ENCODE data around the gene MYO1E. TPM values are rescaled to one million over a fixed set of nuclear protein-coding genes. Genes with fewer than 3 reads are reported as not detected.
"Not testable (repeated sequence)": the region's sequence is repeated elsewhere in the genome, so short reads cannot be mapped to it uniquely, and the experiment has no call there.

The MYO1E gene
- 100 to 1,000 TPM in 3 of 4 donors, 10 to 100 TPM in 1; 70.3 to 212 (median 156) TPM for polyA plus RNA-seq (ENCODE audit: insufficient read length in 4 of 4)

DNA sequence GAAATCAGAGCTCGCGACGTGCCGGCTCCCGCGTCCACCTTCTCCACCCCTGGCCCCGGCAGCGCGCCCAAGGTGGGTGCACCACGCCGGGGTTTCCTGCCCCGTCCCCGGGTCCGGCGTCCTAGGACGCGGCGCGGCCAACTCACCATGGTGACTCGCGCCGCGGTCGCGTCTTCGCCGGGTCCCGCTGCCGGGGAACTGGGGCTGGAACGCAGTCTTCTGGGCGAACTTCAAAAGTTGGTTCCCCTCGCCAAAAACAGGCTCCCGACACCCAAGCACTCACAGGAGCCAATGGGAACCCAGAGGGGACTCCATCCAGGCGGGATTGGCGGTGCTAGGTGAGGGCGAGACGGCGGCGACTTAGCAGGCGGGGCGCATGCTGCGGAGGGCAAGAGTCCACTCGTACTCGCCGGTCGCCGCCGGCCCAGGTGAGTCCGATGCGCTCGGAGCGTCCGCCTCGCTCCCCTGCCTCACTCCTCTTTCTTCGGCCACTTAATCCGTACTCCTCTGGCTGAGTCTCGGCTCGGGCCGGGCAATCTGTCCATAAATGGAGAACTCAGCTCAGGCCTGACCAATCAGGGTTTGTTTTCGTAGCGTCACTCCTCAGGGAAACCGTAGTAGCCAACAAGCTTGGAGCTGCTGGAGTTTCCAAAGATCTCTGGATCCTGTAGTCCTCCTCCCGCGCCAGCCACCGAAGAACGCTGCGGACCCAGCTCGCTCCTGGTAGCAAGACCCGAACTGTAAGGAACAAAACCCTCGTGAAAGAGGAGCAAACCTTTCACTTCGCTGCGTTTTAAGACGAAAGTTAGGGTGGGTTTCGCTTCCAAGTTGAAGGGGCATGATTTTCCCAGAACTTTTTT is at the start of gene MYO1E:
TSS of gene MYO1E (minus strand) at position 520 of the 860 bp plus-strand sequence. CDS start at position 149, 371 bp downstream.
- peak; percentile 89 to 95 (median 92) for DNase-seq (ENCODE audit: low read depth in 4 of 4, low spot score in 3 of 4)

DNA sequence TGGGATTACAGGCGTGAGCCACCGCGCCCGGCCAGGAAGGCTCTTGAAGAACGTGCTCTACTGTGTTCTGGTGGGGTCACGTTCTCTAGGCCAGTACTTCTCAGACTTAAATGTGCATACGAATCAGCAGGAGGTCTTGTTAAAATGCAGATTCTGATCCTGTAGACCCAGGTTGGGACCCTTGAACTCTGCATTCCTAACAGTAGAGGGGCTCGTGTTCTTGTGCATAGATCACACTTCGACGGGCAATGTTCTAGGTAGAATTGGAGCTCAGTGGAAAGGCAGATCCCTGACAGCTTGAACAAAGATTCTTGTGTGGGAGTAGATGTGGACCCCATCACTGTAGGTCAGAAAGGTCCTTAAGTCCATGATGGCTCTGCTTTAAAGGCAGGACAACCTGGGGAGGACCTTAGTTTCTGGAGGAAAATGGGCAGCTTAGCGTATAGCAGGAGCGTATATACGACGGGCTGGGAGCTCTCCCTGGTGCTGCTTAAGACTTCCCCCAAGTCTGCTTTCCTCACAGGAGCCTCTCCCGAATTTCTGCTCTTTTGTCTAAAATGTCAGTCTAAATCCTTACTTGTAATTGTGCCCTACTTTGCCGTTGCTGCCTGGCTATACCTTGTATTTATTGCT is 48.4 kb upstream of the MYO1E start:
- no peak for DNase-seq (ENCODE audit: low read depth in 4 of 4, low spot score in 3 of 4)

DNA sequence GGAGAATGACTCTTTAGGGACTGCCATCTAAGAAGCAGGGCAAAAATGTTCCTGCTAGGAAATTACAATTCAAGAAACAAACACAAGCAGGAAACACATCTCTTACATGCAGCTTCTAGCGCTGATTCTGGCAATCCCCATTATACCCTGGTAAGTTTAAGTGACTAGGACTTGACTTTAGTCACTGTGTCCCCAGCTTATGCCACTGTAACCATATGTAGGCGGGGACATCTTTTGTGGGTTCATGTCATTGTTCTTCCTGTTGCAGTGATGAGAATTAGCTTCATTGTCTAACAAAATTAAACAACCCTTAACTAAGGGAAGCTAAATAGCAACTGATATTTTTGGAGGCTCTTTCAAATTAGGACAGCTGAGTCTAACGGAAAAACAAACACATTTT is 47.4 kb upstream of the MYO1E start:
- no peak for DNase-seq (ENCODE audit: low read depth in 4 of 4, low spot score in 3 of 4)

- no peak for DNase-seq (ENCODE audit: low read depth in 4 of 4, low spot score in 3 of 4)
These were observed 46.5 kb upstream of the MYO1E start for GRCh38 chr15:59419170-59419569.

DNA sequence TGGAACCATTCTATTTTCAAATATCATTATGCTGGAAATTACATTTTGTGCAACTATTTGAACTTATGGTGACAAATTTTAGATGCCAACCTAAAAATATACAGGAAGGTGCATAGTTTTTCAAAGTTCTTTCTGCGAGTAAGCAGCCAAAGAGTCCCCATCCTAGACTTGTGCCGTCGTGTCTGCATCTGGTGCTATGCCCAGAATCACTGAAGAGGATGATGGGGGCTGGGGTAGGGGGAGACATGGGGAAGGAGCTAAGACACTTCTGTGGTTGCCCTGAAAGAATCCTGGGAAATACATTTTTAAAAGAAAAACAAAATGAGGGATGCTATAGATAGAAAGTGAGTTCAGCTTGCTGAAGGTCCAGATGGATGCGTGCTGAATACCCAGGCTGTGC is 44.1 kb upstream of the MYO1E start:
- no peak for DNase-seq (ENCODE audit: low read depth in 4 of 4, low spot score in 3 of 4)

DNA sequence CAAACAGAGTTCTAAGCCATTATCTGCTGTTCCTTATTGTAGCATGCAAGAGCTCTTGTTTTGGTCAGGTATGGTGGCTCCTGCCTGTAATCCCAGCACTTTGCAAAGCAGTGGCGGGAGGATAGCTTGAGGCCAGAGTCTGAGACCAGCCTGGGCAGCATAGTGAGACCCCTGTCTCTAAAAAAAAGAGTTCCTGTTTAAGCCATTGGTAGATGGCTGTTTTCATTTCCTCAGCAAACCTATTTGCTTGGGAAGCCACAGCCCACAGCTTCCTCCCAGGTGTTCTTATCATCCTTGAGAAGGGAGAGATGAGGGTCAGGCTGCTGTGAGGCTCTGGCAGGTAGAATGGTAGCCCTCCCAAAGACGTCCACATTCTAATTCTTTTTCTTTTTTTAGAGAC is 40.9 kb upstream of the MYO1E start:
- DNase-seq (ENCODE audit: low read depth in 4 of 4, low spot score in 3 of 4) = no peak

GRCh38 chr15:59410391-59410896 is 37.8 kb upstream of the MYO1E start:
- DNase-seq (ENCODE audit: low read depth in 4 of 4, low spot score in 3 of 4) = peak in 3 of 4 donors; percentile 24 to 44 (median 29)

DNA sequence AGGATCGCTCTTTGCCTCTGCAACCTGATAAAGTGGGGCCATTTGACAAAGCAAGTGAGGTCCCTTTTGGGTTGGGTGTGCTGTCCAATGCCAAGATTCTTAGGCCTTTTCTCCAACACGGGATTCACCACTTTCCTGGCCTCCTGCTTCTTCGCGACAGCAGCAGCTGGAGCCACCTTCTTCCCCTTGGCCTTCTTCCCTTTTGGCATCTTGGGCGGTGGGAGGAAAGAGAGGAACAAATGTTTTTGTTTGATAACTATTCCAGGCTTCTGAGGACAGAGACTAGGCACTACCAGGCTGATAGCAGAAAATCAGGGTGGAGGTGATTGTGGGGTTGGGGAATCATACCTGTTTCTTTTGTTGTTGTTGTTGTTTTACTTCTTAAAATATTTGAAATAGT is 35.3 kb upstream of the MYO1E start:
- no peak for DNase-seq (ENCODE audit: low read depth in 4 of 4, low spot score in 3 of 4)

DNA sequence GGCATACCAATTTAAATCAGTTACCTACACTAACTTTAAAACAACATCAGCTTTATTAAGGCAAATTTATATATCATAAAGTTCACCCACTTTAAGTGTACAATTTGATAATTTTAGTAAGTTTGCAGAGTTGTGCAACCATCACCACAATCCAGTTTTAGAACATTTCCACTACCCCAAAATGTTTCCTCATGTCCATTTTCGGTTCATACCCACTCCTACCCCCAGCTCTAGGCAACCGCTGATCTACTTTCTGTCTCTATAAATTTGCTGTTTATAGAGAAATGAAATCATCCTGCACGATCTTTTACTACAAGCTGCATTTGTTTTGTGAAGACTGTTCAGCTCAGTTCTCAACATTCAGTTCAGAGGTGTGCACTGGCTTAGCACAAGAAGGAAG is 33.8 kb upstream of the MYO1E start:
- DNase-seq (ENCODE audit: low read depth in 4 of 4, low spot score in 3 of 4) = no peak

GRCh38 chr15:59405079-59405478 is 32.4 kb upstream of the MYO1E start:
- no peak for DNase-seq (ENCODE audit: low read depth in 4 of 4, low spot score in 3 of 4)

GRCh38 chr15:59401824-59402569 is 29.3 kb upstream of the MYO1E start:
- peak in 1 of 4 donors; percentile 19 for DNase-seq (ENCODE audit: low read depth in 4 of 4, low spot score in 3 of 4)

GRCh38 chr15:59401051-59401823 is 28.6 kb upstream of the MYO1E start:
- not testable (repeated sequence) for DNase-seq (ENCODE audit: low read depth in 4 of 4, low spot score in 3 of 4)

DNA sequence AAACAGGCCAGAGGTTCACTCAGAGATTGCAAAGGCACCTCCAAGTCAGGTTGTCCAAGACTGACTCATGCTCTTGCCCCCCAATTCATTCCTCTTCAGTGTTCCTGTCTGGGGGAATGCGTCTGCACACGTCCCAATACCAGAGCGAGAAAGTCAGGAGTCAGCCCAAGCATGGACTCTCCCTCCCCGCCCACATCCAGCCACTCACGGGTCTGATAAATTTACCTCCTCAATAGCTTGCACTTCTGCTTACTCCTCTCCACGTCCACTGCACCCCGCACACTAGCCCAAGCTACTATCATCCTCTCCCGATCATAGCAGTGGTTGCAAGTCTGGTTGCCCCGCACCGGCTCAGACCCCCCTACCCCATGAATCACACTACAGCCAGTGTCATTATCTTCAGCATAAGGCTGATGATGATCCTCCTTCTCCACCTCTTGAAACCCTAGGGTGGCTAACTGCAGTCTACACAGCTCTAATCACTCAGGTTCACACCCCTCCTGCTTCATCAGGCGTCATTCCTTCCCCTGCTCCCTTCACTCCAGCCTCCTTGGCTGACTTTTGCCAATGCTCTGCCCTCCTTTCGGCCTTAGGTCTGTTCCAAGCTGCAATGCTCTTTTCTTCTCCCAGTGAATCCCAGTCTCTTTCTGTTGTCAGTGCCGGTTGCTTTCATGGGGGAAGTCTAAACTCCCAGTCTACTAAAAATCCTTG is 27.6 kb upstream of the MYO1E start:
- no peak for DNase-seq (ENCODE audit: low read depth in 4 of 4, low spot score in 3 of 4)

DNA sequence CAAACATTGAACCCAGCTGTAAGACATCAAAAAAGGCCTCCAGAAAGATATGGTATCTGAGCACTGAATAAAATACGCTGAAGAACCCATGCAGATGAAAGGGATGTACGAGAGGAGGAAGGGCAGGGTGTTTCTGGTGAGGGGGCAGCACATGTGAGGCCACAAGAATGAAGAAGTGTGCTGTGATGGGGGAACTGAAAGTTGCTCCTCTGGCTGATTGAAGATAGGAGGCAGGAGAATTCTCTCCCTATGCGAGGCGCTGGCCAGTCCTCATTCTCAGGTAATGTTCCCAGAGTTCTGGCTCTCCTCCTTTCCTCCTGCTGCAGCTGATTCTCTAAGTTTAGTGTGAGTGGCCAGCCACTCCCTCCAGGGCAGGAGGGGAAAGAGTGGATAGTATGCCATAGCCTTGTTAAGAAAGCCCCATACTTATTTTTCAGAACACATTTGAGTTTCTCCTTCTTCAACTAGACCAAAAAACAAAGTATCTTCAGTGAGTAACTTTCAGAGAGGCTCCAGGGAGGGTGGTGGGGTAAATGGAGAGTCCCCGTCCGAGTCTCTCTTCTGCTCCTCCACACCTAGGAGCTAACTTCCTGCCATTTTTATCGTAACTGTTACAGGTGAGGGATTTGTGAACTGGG is 26.9 kb upstream of the MYO1E start:
- DNase-seq (ENCODE audit: low read depth in 4 of 4, low spot score in 3 of 4) = no peak

- DNase-seq (ENCODE audit: low read depth in 4 of 4, low spot score in 3 of 4) = no peak
These were observed 25.5 kb upstream of the MYO1E start for GRCh38 chr15:59398220-59398619.

- DNase-seq (ENCODE audit: low read depth in 4 of 4, low spot score in 3 of 4) = no peak
These were observed 24.0 kb upstream of the MYO1E start for GRCh38 chr15:59396679-59397078.

- no peak for DNase-seq (ENCODE audit: low read depth in 4 of 4, low spot score in 3 of 4)
These were observed 23.5 kb upstream of the MYO1E start for GRCh38 chr15:59396211-59396610.

GRCh38 chr15:59394166-59394661 is 21.5 kb upstream of the MYO1E start:
- no peak for DNase-seq (ENCODE audit: low read depth in 4 of 4, low spot score in 3 of 4)

- no peak for DNase-seq (ENCODE audit: low read depth in 4 of 4, low spot score in 3 of 4)
These were observed 19.6 kb upstream of the MYO1E start for GRCh38 chr15:59392299-59392698.

All from left renal pelvis (tissue), 4 donors.